Kidney epithelial cell (primary cell): ENCODE results near the gene ZFAND2A. TPM values are rescaled to one million over a fixed set of nuclear protein-coding genes. Genes with fewer than 3 reads are reported as not detected.

Experiments used
- DNase-seq: peaks from one replicate; pipeline ENCODE4 v3.0.0-alpha.2; 2010; ENCODE audit warnings: low read depth
- H3K27me3 ChIP-seq: 2 replicates; pipeline ENCODE4 v1.6.0; 2011; ENCODE audit warnings: low read length; ENCODE audit not compliant: control insufficient read depth, insufficient read depth
- H3K36me3 ChIP-seq: 2 replicates; pipeline ENCODE4 v1.5.1; 2011; ENCODE audit warnings: low read length; ENCODE audit not compliant: control insufficient read depth, insufficient read depth
- H3K4me3 ChIP-seq: 2 replicates; pipeline ENCODE4 v1.5.1; 2011; ENCODE audit warnings: low read depth, mild to moderate bottlenecking, control low read depth, low read length
- total RNA-seq: library from RNA; depleted of rRNA; stranded (reverse); fragments of >200 nt; gene quantifications from 2 replicates; pipeline ENCODE4 v1.2.3, GENCODE V29; 2015
- TF ChIP-seq, protein P1 (sequence below): IDR thresholded peaks from 2 replicates; pipeline ENCODE4 v1.5.1; 2011; ENCODE audit warnings: mild to moderate bottlenecking, moderate library complexity, low read length, control low read depth, inconsistent platforms; ENCODE audit not compliant: insufficient read depth, poor library complexity, severe bottlenecking

ZFAND2A gene
- total RNA-seq, 1 donor from 2014 or later: 28.0 TPM

DNA sequence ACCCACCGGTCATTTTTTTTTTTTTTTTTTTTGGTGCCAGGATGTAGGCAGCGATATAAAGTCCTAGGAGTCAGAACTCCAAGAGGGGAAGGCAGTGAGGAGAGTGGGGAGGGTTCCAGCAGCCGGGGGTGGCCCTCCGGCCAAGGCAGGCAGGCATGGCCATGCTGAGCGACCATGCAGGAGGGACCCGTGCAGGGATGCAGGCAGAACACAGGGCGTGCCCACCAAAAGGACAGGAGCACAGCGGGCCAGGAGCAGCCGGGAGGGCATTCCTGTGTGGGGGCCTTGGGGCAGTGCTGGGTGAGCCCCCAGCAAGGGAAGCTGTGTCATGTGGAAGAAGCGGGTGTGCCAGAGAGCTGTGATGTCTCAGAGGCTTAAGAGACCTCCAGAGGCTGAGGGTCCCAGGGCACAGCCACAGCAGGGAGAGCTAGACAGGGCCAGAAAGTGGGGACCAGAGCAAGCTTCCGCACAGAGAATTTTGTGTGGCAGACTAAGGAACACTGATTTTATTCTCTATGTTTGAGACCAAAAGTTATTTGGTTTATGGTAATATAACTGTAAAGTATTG lies 5.7 kb downstream of the ZFAND2A start:
- Histone ChIP-seq H3K36me3 (peaks cover 1% of the 10 kb centered on the region), H3K4me3 (no peak overlapping the region), H3K27me3 (no peaks in the 10 kb centered on the region)
- TF ChIP-seq, protein P1, sequence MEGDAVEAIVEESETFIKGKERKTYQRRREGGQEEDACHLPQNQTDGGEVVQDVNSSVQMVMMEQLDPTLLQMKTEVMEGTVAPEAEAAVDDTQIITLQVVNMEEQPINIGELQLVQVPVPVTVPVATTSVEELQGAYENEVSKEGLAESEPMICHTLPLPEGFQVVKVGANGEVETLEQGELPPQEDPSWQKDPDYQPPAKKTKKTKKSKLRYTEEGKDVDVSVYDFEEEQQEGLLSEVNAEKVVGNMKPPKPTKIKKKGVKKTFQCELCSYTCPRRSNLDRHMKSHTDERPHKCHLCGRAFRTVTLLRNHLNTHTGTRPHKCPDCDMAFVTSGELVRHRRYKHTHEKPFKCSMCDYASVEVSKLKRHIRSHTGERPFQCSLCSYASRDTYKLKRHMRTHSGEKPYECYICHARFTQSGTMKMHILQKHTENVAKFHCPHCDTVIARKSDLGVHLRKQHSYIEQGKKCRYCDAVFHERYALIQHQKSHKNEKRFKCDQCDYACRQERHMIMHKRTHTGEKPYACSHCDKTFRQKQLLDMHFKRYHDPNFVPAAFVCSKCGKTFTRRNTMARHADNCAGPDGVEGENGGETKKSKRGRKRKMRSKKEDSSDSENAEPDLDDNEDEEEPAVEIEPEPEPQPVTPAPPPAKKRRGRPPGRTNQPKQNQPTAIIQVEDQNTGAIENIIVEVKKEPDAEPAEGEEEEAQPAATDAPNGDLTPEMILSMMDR: no peak
- no peak for DNase-seq

DNA sequence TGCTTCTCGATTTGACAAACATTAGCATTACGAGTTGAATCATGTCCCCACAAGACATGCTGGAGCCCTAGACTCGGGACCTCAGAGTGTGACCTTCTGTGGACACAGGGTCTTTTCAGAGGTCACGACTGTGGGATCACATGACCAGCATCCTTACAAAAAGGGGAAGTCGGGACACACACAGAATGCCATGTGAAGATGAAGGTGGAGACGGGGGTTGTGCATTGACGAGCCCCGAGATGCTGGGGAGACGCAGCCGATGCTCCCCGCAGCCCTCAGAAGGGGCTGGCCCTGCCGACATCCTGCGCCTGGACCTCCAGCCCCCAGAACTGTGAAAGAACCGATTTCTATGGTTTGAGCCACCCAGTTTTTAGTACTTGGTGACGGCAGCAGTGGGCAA lies 7.5 kb downstream of the ZFAND2A start:
- H3K36me3 ChIP-seq: peaks cover 1% of the 10 kb centered on the region

DNA sequence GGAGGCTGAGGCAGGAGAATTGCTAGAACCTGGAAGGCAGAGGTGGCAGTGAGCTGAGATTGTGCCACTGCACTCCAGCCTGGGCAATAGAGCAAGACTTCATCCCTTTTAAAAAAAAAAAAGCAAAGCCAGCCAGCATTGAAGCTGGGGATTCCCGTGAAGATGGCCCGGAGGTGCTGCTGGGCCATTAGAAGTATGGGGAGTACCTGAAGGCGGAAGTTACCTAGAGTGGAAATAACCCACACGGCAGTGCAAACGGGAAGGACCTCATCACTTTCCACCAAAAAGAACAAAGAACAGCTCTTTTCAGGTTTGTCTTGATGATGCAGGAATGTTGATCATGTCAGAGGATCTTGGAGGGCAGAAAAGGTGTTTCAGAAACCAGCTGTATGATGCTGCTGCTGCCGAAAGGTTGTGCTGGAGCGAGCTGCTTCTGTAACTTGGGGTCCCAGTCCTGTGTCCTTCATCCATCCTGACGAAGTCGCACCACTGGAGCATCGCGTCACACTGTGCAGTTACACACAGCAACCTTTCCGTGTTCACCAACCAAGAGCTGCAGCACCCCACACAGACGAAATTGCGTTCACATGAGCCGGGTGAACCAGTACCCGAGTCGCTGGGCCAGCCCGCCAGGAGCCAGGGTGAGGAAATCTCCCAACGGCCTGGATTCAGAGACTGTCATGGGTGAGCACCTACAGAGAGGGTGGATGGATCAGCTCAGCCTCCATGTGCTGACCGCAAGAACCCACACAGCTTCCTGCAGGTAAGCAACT lies 8.2 kb downstream of the ZFAND2A start:
- DNase-seq: no peak
- TF ChIP-seq, protein P1: no peak
- Histone ChIP-seq H3K27me3 (no peaks in the 10 kb centered on the region), H3K36me3 (peaks cover 1% of the 10 kb centered on the region), H3K4me3 (no peak overlapping the region)

More for the DNA sequence above, 7.5 kb downstream of the ZFAND2A start:
- TF ChIP-seq, protein P1: no peak
- no peak for DNase-seq
- H3K4me3 ChIP-seq: no peak overlapping the region
- no peaks in the 10 kb centered on the region for H3K27me3 ChIP-seq

DNA sequence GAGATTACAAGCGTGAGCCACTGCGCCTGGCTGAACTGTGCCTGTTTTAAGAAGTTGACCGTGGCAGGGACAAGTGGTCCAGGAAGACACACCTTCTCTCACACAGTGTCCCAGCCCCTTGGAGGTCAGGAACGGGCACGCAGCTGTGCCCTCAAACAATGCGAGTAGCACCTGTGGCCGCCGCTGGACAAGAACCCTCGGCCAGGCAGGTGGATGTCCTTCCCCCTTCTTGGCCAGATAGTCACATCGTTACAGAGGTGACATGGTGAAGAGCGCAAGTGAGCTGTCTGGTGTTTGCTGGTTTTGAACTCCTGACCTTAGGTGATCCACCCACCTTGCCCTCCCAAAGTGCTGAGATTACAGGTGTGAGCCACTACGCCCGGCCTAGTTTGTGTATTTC lies 8.8 kb downstream of the ZFAND2A start:
- no peak overlapping the region for H3K4me3 ChIP-seq
- no peak for DNase-seq
- no peaks in the 10 kb centered on the region for H3K27me3 ChIP-seq
- TF ChIP-seq, protein P1: no peak
- H3K36me3 ChIP-seq: peaks cover 1% of the 10 kb centered on the region

DNA sequence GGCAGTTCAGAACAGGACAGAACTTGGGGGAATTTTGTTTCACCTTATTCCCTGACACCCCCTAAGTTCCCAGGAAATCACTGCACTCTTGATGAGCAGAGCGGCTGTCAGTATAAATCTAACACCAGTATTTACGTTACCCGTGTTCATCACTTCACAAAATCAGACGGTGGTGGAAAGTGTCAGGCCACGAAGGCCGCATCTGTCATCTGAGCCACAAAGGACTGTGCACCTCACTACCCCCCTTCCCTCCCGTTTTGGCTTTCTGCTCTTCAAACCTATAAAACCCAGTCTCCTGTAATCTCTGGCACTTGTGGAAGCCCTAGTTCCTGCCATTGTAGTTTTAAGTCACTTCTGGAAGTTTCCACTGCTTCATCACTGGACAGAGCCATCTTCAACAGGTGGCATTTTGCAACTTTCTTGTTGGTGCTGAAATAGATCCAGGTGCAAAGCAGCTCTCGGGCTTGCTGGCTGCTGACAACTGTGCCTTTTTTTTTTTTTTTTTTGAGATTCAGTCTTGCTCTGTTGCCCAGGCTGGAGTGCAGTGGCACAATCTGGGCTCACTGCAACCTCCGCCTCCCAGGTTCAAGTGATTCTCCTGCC lies 9.5 kb downstream of the ZFAND2A start:
- H3K36me3 ChIP-seq: peaks cover 1% of the 10 kb centered on the region
- DNase-seq: no peak
- TF ChIP-seq, protein P1: no peak
- no peaks in the 10 kb centered on the region for H3K27me3 ChIP-seq
- no peak overlapping the region for H3K4me3 ChIP-seq
